OCI-LY7 (cell line): ENCODE measurements around the gene MOAP1. TPM values are rescaled to one million over a fixed set of nuclear protein-coding genes. Genes with fewer than 3 reads are reported as not detected.
A peak's percentile ranks its signal among the peaks of the same experiment; 100 is the strongest.

Experiments used
- BruUV-seq: library from RNA; stranded (reverse); fragments of 400-500 nt; replicated peaks from 2 replicates; lab custom pipeline; 2021; lab: Mats Ljungman, UMichigan
- CTCF ChIA-PET: fragments of 300-600 bp; sonication (Branson Sonifier 250); formaldehyde crosslinking; loops from one replicate; lab custom pipeline; 2022; ENCODE audit warnings: antibody characterized with exemption; ENCODE audit not compliant: unreplicated experiment; lab: Charles Lee
- POLR2A ChIA-PET: fragments of 300-600 bp; sonication (Branson Sonifier 250); formaldehyde crosslinking; loops from one replicate; lab custom pipeline; 2022; ENCODE audit warnings: antibody characterized with exemption; lab: Charles Lee
- DNase-seq: peaks from one replicate; pipeline ENCODE4 v3.0.0-alpha.2; 2015; ENCODE audit warnings: low spot score
- H2AFZ ChIP-seq: fragments of 200-600 bp; sonication (generic), shearing (Covaris generic); 2 replicates; pipeline ENCODE4 v1.6.1; 2014; ENCODE audit warnings: mild to moderate bottlenecking, antibody characterized with exemption, low read length, moderate library complexity
- H3K27ac ChIP-seq: fragments of 200-600 bp; sonication (generic); 2 replicates; pipeline ENCODE4 v1.5.1; 2014; ENCODE audit warnings: mixed run types, low read depth, mild to moderate bottlenecking, moderate library complexity, low read length, inconsistent platforms; ENCODE audit not compliant: poor library complexity, severe bottlenecking
- H3K36me3 ChIP-seq: fragments of 200-600 bp; sonication (generic); 2 replicates; pipeline ENCODE4 v1.6.1; 2014; ENCODE audit warnings: mild to moderate bottlenecking, antibody characterized with exemption, low read length, moderate library complexity, mixed read lengths; ENCODE audit not compliant: insufficient read depth
- H3K4me1 ChIP-seq: fragments of 200-600 bp; sonication (generic); 2 replicates; pipeline ENCODE4 v1.5.1; 2014; ENCODE audit warnings: mild to moderate bottlenecking, low read length; ENCODE audit not compliant: insufficient read depth, poor library complexity, severe bottlenecking
- H3K4me2 ChIP-seq: fragments of 200-600 bp; sonication (generic); 2 replicates; pipeline ENCODE4 v1.6.1; 2014; ENCODE audit warnings: mild to moderate bottlenecking, low read length
- H3K4me3 ChIP-seq: fragments of 200-600 bp; sonication (generic); 2 replicates; pipeline ENCODE4 v1.5.1; 2014; ENCODE audit warnings: mild to moderate bottlenecking, low read depth, low read length; ENCODE audit not compliant: poor library complexity, severe bottlenecking
- H3K79me2 ChIP-seq: fragments of 200-600 bp; sonication (generic); 2 replicates; pipeline ENCODE4 v1.6.1; 2016; ENCODE audit warnings: low read depth, mild to moderate bottlenecking, low read length, moderate library complexity, mixed read lengths; ENCODE audit not compliant: insufficient read depth
- H3K9me2 ChIP-seq: fragments of 200-600 bp; sonication (generic); 2 replicates; pipeline ENCODE4 v1.6.1; 2016; ENCODE audit warnings: mild to moderate bottlenecking, low read length, mixed read lengths; ENCODE audit not compliant: insufficient read depth
- H3K9me3 ChIP-seq: fragments of 200-600 bp; sonication (generic); 2 replicates; pipeline ENCODE4 v1.6.1; 2014; ENCODE audit warnings: mild to moderate bottlenecking, mixed run types, low read length, mixed read lengths
- H4K20me1 ChIP-seq: fragments of 200-600 bp; sonication (generic); 2 replicates; pipeline ENCODE4 v1.6.1; 2014; ENCODE audit warnings: mild to moderate bottlenecking, antibody characterized with exemption, low read length, moderate library complexity, mixed read lengths; ENCODE audit not compliant: insufficient read depth
- EZH2phosphoT487 ChIP-seq: fragments of 200-600 bp; sonication (generic); IDR thresholded peaks from 2 replicates; pipeline ENCODE4 v1.6.1; 2018; ENCODE audit warnings: low read depth, borderline replicate concordance, mild to moderate bottlenecking, mixed run types, antibody characterized with exemption, low read length, moderate library complexity, mixed read lengths
- intact Hi-C: fragments of 100-400 bp; cut with micrococcal nuclease; formaldehyde crosslinking; loops from one replicate; pipeline ENCODE4 v1.10.0; 2022; ENCODE audit not compliant: unreplicated experiment
- total RNA-seq, 2 experiments: library from RNA; depleted of rRNA in 1 of 2; stranded (reverse); fragments of >200 nt in 1 of 2; shearing (Covaris generic) in 1 of 2; gene quantifications; 2 replicates each; pipeline ENCODE4 v1.2.3, GENCODE V29; 2014 to 2022
- TF ChIP-seq, protein P1 (sequence below): fragments of 200-600 bp; sonication (generic); conservative IDR thresholded peaks from 2 replicates; pipeline ENCODE4 v1.5.1; 2014; ENCODE audit warnings: mild to moderate bottlenecking, antibody characterized with exemption, low read length, moderate library complexity, mixed read lengths

Gene MOAP1
- total RNA-seq, 2 experiments from 2014 or later: 26.4 to 31.2 TPM

DNA sequence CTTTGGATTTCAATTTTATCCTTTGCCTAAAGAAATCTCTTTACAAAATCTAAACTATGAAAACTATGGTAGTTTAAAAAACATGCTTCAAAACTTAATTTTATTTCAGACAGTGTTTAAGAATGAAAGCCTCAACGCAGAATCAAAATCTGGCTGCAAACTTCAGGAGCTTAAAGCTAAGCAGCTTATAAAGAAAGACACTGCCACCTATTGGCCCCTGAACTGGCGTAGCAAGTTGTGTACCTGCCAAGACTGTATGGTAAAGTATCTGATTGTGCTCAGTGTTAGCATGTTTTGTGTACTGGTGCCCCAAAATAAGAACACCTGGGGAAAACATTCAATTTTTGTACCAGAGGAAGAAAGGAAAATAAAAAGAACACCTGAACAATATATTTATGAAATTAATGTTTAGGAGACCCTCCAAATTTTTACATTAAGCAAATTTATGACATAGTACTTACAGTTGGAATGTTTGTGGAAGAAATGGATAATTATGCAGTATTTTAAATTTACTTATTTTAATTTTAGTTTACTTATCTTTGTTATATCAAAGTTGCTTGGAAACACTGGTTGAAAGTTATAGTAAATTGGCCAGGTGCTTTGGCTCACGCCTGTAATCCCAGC lies 34.5 kb upstream of the MOAP1 start:
- BruUV-seq: no TSS peak
- ChIA-PET POLR2A (no interaction called here), CTCF (interaction anchor here (0.9 kb wide), 1 partner anchor 106 kb away, joined by 6 read pairs; no protein-coding TSS in a partner anchor)
- intact Hi-C loops: loop anchor here (2.0 kb wide), 1 partner anchor 106 kb away; no protein-coding TSS in a partner anchor
- Histone ChIP-seq H3K4me1 (no peaks in the 10 kb centered on the region), H3K9me3 (no peaks in the 10 kb centered on the region), H2AFZ (no peak overlapping the region), H3K4me3 (no peak overlapping the region), H3K4me2 (no peak overlapping the region), H3K36me3 (peaks cover 92% of the 10 kb centered on the region), H3K79me2 (no peaks in the 10 kb centered on the region), H4K20me1 (no peaks in the 10 kb centered on the region), H3K9me2 (no peaks in the 10 kb centered on the region), H3K27ac (no peak overlapping the region)
- TF ChIP-seq, protein P1, sequence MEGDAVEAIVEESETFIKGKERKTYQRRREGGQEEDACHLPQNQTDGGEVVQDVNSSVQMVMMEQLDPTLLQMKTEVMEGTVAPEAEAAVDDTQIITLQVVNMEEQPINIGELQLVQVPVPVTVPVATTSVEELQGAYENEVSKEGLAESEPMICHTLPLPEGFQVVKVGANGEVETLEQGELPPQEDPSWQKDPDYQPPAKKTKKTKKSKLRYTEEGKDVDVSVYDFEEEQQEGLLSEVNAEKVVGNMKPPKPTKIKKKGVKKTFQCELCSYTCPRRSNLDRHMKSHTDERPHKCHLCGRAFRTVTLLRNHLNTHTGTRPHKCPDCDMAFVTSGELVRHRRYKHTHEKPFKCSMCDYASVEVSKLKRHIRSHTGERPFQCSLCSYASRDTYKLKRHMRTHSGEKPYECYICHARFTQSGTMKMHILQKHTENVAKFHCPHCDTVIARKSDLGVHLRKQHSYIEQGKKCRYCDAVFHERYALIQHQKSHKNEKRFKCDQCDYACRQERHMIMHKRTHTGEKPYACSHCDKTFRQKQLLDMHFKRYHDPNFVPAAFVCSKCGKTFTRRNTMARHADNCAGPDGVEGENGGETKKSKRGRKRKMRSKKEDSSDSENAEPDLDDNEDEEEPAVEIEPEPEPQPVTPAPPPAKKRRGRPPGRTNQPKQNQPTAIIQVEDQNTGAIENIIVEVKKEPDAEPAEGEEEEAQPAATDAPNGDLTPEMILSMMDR: peak; percentile 94
- no peak for TF ChIP-seq EZH2phosphoT487
- peak; percentile 77 for DNase-seq

- H3K9me2 ChIP-seq: no peaks in the 10 kb centered on the region
- peaks cover 19% of the 10 kb centered on the region; the same call in 1 of the 2 replicates for H3K79me2 ChIP-seq
- CTCF ChIA-PET: no interaction called here
- no peak overlapping the region for H3K4me3 ChIP-seq
- no peak overlapping the region for H2AFZ ChIP-seq
- intact Hi-C loops: no loop called here
- H3K4me2 ChIP-seq: no peak overlapping the region
- POLR2A ChIA-PET: no interaction called here
- H3K9me3 ChIP-seq: no peaks in the 10 kb centered on the region
- no peaks in the 10 kb centered on the region for H4K20me1 ChIP-seq
- TF ChIP-seq EZH2phosphoT487: no peak
- TF ChIP-seq, protein P1: no peak
- H3K36me3 ChIP-seq: peaks cover 83% of the 10 kb centered on the region
- no peak for DNase-seq
- peaks cover 29% of the 10 kb centered on the region for H3K4me1 ChIP-seq
- no TSS peak for BruUV-seq
- no peak overlapping the region for H3K27ac ChIP-seq
Observed at GRCh38 chr14:93214598-93214997, 29.9 kb upstream of the MOAP1 start.

DNA sequence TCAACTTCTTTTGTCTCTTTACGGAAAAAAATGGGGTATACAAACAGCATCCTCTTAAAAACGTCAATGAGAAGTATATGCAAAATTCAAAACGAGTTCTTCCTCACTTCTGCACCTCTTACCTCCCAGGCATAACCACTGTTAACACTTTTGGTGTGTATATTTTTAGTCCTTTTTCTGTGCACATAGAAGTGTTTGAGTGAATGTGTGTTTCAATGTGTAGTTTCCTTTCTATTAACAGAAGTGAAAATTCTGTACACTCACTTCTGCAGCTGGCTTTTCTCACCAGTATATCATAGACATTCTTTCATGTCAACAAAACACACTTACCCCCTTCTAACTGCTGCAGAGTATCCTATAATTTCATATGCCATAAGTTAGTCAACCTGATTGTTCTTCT lies 27.7 kb upstream of the MOAP1 start:
- H3K27ac ChIP-seq: peak overlapping the region; percentile 21
- H2AFZ ChIP-seq: no peak overlapping the region
- CTCF ChIA-PET: no interaction called here
- intact Hi-C loops: no loop called here
- TF ChIP-seq, protein P1: no peak
- no peak for TF ChIP-seq EZH2phosphoT487
- H3K4me3 ChIP-seq: no peak overlapping the region
- POLR2A ChIA-PET: interaction anchor here (0.5 kb wide), 1 partner anchor 54 kb away, joined by 3 read pairs; no protein-coding TSS in a partner anchor
- H3K9me3 ChIP-seq: no peaks in the 10 kb centered on the region
- peaks cover 67% of the 10 kb centered on the region for H3K36me3 ChIP-seq
- H3K4me2 ChIP-seq: peak overlapping the region; percentile 5; the same call in 1 of the 2 replicates
- BruUV-seq: no TSS peak
- H4K20me1 ChIP-seq: no peaks in the 10 kb centered on the region
- H3K4me1 ChIP-seq: peaks cover 45% of the 10 kb centered on the region
- no peaks in the 10 kb centered on the region for H3K9me2 ChIP-seq
- peaks cover 41% of the 10 kb centered on the region for H3K79me2 ChIP-seq
- peak; percentile 59 for DNase-seq
